Muscle layer of colon (tissue), 2 donors: ENCODE measurements around the gene CSF1R.

Experiments
- H3K27ac ChIP-seq: one replicate; pipeline ENCODE4 v1.7.0; 2013; ENCODE audit warnings: low read depth, mild to moderate bottlenecking, low read length, moderate library complexity
- H3K27me3 ChIP-seq, 2 donors: one replicate each; pipeline ENCODE4 v1.7.0; 2013; ENCODE audit warnings: low read length in 2 of 2, mild to moderate bottlenecking in 2 of 2; ENCODE audit not compliant: insufficient read depth in 2 of 2, control insufficient read depth in 1 of 2
- H3K36me3 ChIP-seq: one replicate; pipeline ENCODE4 v1.7.0; 2013; ENCODE audit warnings: mild to moderate bottlenecking, low read length; ENCODE audit not compliant: insufficient read depth
- H3K4me1 ChIP-seq: one replicate; pipeline ENCODE4 v1.7.0; 2013; ENCODE audit warnings: mild to moderate bottlenecking, low read length; ENCODE audit not compliant: insufficient read depth
- H3K4me3 ChIP-seq, 2 donors: one replicate each; pipeline ENCODE4 v1.7.0; 2013; ENCODE audit warnings: low read length in 2 of 2, low read depth in 1 of 2, mild to moderate bottlenecking in 1 of 2, moderate library complexity in 1 of 2
- H3K9ac ChIP-seq: one replicate; pipeline ENCODE4 v1.7.0; 2013; ENCODE audit warnings: low read length
- H3K9me3 ChIP-seq: one replicate; pipeline ENCODE4 v1.7.0; 2013; ENCODE audit warnings: mild to moderate bottlenecking, low read length
- donor health status: abdominal sarcoma.
- donor health status: Adenocarcinoma of cecum.

The CSF1R gene

DNA sequence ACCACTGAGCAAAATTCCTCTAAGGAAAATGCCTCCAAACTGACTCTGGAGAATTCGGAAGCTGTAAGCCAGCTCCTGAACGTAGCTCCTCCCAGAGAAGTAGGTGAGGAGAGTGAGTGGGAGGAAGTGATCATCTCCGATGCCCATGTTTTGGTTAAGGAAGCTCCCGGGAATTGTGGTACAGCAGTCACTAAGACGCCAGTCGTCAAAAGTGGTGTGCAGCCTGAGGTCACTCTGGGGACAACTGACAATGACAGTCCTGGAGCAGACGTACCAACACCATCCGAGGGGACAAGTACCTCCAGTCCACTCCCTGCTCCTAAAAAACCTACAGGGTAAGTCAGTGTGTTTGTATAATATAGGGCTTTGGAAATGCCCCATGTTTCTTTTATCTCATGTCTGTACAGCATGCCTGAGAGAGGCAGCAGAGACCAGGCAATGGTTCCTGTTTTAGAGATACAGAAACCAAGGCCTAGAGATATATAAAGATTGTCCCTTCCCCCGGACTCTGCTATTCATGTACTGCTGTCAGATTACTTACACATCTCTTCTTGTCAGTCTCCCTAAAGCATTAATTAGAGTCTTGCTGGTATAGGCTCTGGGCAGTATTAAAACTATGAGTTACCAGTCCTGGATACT is 61.9 kb downstream of the CSF1R start:
- no peak overlapping the region for H3K9ac ChIP-seq
- peaks cover 60% of the 10 kb centered on the region for H3K36me3 ChIP-seq
- H3K4me3 ChIP-seq: no peak overlapping the region
- H3K9me3 ChIP-seq: no peaks in the 10 kb centered on the region
- no peak overlapping the region for H3K27ac ChIP-seq
- H3K4me1 ChIP-seq: no peaks in the 10 kb centered on the region
- no peaks in the 10 kb centered on the region for H3K27me3 ChIP-seq

DNA sequence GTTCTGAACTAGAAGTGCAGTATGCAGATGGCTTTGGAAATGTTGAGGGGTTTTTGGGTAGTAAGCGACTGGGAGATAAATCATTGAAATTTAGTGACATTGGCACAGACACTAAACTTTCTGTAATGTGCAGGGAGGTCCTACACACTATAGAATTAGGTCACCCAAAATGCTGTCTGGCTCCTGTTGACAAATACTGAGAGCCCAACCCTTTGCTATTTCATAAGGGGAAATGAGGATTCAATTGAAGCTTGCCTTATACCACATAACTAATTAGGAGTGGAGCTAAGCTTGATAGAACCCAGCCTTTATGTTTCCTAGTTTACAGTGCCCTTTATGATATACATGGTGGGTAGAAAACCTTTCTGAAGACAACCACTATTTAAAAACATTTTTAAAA is 63.2 kb downstream of the CSF1R start:
- Histone ChIP-seq H3K36me3 (peaks cover 66% of the 10 kb centered on the region), H3K4me1 (no peaks in the 10 kb centered on the region), H3K4me3 (no peak overlapping the region), H3K27me3 (no peaks in the 10 kb centered on the region), H3K27ac (no peak overlapping the region), H3K9ac (no peak overlapping the region), H3K9me3 (no peaks in the 10 kb centered on the region)

DNA sequence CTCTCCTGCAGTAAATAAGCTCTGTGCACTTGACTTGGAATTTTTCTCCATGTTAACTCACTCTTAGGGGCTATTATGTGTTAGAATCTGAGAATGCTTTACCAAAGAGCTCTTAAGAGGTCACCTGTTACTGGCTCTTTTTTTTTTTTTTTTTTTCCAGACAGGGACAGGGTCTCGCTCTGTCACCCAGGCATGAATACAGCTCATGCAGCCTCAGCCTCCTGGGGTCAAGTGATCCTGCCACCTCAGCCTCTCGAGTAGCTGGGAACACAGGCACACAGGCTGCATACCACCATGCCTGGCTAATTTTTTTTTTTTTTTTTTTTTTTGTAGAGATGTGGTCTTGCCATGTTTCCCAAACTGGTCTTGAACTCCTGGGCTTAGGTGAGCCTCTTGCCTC is 63.7 kb downstream of the CSF1R start:
- Histone ChIP-seq H3K36me3 (peaks cover 69% of the 10 kb centered on the region), H3K27ac (no peak overlapping the region), H3K9ac (no peak overlapping the region), H3K4me1 (no peaks in the 10 kb centered on the region), H3K27me3 (no peaks in the 10 kb centered on the region), H3K9me3 (no peaks in the 10 kb centered on the region), H3K4me3 (no peak overlapping the region)

DNA sequence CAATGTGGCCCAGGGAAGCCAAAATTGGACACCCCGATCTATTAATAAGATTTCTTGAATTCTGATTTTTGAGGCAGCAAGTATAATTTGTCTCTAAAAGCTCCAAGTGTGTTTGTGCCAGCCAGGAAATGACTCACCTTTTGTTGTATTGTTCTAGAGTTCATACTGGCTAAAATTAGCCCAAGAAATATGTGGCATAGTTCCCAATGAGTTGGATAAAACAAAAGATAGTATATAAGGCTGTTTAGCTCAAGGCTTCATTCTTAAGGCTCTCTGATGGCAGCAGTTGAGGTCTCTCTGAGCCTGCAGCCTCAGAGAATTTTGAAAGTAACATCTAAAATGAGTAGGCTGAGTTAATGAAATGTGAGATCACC is 64.2 kb downstream of the CSF1R start:
- peaks cover 69% of the 10 kb centered on the region for H3K36me3 ChIP-seq
- no peaks in the 10 kb centered on the region for H3K4me1 ChIP-seq
- H3K4me3 ChIP-seq: no peak overlapping the region
- H3K27me3 ChIP-seq: no peaks in the 10 kb centered on the region
- no peak overlapping the region for H3K27ac ChIP-seq
- no peaks in the 10 kb centered on the region for H3K9me3 ChIP-seq
- no peak overlapping the region for H3K9ac ChIP-seq

DNA sequence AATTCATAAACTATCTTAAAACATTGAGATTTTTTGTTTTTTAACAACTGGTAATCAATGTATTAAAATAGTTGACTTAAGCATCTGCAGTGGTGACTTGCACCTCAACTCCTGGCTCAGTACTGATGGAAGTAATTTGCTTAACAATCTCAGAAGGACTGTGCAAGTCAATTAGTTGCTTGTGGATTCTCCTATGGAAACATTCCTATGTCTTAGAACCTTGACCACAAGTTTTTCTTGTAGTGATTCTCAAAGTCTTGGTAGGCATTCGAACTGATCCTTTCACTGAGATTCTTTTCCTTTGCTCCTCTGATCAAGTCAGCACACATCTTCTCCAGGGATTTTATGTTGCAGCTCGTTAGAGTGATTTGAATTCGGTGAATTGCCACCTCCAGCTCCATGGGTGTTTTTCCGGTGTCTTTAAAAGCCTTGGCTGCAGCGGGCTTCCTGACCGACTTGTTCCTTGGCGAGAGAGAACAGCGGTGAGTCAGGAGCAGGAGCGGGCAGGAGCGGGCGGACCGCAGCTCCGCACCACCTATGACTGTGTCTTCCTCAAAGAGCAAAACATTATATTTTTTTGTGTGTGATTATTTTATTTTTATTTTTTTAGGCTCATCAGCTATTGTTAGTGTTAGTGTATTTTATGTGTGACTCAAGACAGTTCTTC is 64.7 kb downstream of the CSF1R start:
- H3K9ac ChIP-seq: no peak overlapping the region
- no peak overlapping the region for H3K4me3 ChIP-seq
- no peaks in the 10 kb centered on the region for H3K27me3 ChIP-seq
- H3K27ac ChIP-seq: no peak overlapping the region
- H3K36me3 ChIP-seq: peaks cover 65% of the 10 kb centered on the region
- no peaks in the 10 kb centered on the region for H3K4me1 ChIP-seq
- no peaks in the 10 kb centered on the region for H3K9me3 ChIP-seq

DNA sequence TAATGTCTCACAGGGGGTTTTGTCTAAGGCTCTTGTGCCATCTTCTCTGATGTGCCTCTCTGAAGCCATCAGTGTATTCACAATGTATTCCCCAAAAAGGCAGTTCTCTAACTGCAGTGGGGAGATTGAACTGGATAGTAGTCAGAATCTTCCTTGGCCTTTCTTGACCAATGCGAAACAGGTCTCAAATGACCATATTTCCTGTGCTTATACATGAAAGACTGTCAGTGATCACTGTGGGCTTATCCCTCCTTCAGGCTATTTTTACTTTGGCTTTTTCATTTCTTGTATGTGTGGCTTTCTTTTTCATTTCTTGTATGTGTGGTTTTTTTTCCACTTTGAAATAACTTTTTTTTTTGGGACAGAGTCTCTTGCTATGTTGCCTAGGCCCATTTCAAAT is 66.1 kb downstream of the CSF1R start:
- H3K9me3 ChIP-seq: no peaks in the 10 kb centered on the region
- no peak overlapping the region for H3K27ac ChIP-seq
- H3K4me1 ChIP-seq: no peaks in the 10 kb centered on the region
- H3K27me3 ChIP-seq: no peaks in the 10 kb centered on the region
- H3K4me3 ChIP-seq: no peak overlapping the region
- H3K9ac ChIP-seq: no peak overlapping the region
- H3K36me3 ChIP-seq: peaks cover 64% of the 10 kb centered on the region

DNA sequence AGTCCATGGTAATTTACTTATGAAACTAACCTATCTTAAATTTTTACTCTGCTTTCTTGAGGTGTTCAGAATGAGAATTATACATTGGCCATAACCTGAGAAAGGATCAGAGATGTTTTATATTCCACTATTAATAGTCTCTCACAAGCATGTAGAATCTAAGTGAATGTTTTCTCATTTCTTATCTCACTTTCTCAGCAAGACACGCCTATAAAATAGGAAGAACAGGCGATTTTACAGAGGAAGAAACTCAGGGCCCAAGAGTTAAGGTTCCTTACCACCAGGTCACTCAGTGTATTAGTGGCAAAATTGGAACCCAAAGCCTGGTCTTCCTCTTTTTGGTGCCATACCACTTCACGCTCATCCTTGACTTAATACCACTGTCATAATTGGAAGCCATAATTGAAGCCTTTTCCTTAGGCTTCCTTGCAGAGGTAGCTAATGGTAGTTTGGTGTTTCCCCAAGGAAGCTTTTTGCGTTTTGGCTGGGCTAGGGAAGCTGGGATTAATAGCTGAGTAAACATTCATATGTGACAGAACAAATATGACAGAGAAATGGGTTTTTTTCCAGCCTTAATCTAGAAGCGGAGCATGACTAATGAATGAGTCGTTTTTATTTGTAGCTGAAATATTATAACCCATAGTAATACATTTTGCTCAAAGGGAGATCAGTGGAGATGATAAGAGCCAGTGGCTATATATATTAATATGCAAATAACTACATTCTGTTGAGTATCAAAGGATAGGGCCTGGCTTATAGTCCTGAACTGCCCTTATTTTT is 68.9 kb downstream of the CSF1R start:
- no peaks in the 10 kb centered on the region for H3K4me1 ChIP-seq
- H3K9me3 ChIP-seq: no peaks in the 10 kb centered on the region
- no peaks in the 10 kb centered on the region for H3K27me3 ChIP-seq
- no peak overlapping the region for H3K4me3 ChIP-seq
- H3K36me3 ChIP-seq: peaks cover 60% of the 10 kb centered on the region
- H3K9ac ChIP-seq: no peak overlapping the region
- H3K27ac ChIP-seq: no peak overlapping the region

DNA sequence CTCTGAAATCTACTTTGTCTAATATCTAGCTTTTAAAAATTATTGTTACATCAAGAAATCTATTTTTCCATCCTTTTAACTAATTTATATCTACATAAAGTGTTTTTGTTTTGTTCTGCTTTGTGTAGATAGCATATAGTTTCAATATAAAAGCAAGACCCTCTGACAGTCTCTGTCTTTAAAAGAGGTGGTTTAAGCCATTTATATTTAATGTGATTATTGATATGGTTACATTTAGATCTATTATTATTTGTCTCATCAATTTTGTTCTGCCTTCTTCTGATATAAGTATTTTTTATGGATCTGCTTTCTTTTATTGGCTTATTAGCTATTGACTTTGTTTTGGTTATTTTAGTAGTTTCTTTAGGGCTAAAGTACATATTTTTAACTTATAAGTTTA is 69.8 kb downstream of the CSF1R start:
- H3K9me3 ChIP-seq: no peaks in the 10 kb centered on the region
- no peaks in the 10 kb centered on the region for H3K27me3 ChIP-seq
- no peak overlapping the region for H3K4me3 ChIP-seq
- H3K27ac ChIP-seq: no peak overlapping the region
- no peaks in the 10 kb centered on the region for H3K4me1 ChIP-seq
- H3K36me3 ChIP-seq: peaks cover 60% of the 10 kb centered on the region
- H3K9ac ChIP-seq: no peak overlapping the region

DNA sequence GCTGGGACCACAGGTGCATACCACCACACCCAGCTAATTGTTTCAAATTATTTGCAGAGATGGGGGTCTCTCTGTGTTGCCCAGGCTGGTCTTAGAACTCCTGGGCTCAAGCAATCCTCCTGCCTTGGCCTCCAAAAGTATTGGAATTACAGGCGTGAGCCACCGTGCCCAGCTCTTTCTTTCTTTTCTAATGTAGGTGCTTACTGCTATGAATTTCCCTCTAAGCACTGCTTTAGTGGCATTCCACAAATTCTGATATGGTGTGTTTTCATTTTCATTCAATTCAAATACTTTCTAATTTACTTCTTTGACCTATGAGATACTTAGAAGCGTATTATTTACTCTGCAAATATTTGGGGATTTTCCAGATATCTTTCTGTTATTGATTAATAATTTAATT is 70.9 kb downstream of the CSF1R start:
- H3K9ac ChIP-seq: no peak overlapping the region
- H3K27ac ChIP-seq: no peak overlapping the region
- H3K36me3 ChIP-seq: peaks cover 59% of the 10 kb centered on the region
- H3K4me3 ChIP-seq: no peak overlapping the region
- H3K4me1 ChIP-seq: no peaks in the 10 kb centered on the region
- no peaks in the 10 kb centered on the region for H3K9me3 ChIP-seq
- H3K27me3 ChIP-seq: no peaks in the 10 kb centered on the region

DNA sequence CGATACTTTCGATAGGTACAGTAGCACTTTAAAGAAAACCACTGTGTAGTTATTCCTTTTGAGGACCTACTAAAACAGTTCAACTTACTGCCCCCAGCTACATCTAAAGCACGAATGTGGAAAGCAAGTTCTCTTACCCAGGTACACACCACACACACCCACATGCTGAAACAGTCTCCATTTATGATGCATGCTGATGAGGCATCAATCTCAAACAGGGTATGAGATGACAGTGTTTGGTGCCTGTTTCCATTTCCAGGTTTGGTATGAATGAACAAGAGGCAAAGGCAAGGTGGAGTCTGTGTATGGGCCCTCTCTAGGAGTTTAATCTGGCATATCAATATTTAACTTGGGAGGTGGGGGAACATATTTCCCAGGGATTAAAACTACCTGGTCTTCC is 71.9 kb downstream of the CSF1R start:
- Histone ChIP-seq H3K27ac (no peak overlapping the region), H3K4me3 (no peak overlapping the region), H3K9ac (no peak overlapping the region), H3K9me3 (no peaks in the 10 kb centered on the region), H3K4me1 (no peaks in the 10 kb centered on the region), H3K36me3 (peaks cover 59% of the 10 kb centered on the region), H3K27me3 (no peaks in the 10 kb centered on the region)

DNA sequence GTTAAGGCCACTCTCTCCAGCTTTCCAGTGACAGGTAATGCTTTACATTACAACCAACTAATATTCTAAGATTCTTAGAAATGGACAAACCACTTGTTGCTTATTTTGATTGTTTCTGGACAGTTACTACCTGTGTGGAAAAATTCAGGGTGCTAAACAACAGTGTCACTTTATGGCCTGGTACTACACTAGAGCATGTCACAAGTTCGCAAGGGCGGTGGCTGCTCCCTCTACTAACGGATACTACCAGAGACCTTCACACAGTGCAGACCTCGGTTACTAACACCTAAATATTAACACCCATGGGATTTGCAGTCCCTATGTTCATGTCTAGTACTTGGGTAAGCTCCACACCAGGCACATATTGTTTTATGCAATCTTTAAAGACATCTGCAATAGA is 72.4 kb downstream of the CSF1R start:
- Histone ChIP-seq H3K9ac (no peak overlapping the region), H3K27ac (no peak overlapping the region), H3K9me3 (no peaks in the 10 kb centered on the region), H3K36me3 (peaks cover 55% of the 10 kb centered on the region), H3K27me3 (no peaks in the 10 kb centered on the region), H3K4me1 (no peaks in the 10 kb centered on the region), H3K4me3 (no peak overlapping the region)
